22Rv1 (cell line): Measurements from ENCODE around the gene FAM234B.
"Not testable (repeated sequence)": the region's sequence is repeated elsewhere in the genome, so short reads cannot be mapped to it uniquely, and the experiment has no call there.

Experiments used
- H3K27ac ChIP-seq: fragments of 450-650 bp; 2 replicates; pipeline ENCODE4 v1.5.1; 2017
- ZFX ChIP-seq: fragments of 450-650 bp; IDR thresholded peaks from 2 replicates; pipeline ENCODE4 v1.6.1; 2017; ENCODE audit warnings: antibody characterized with exemption, borderline replicate concordance
- TF ChIP-seq, protein P1 (sequence below): fragments of 450-650 bp; IDR thresholded peaks from 2 replicates; pipeline ENCODE4 v1.5.1; 2017; ENCODE audit warnings: mild to moderate bottlenecking

FAM234B gene

DNA sequence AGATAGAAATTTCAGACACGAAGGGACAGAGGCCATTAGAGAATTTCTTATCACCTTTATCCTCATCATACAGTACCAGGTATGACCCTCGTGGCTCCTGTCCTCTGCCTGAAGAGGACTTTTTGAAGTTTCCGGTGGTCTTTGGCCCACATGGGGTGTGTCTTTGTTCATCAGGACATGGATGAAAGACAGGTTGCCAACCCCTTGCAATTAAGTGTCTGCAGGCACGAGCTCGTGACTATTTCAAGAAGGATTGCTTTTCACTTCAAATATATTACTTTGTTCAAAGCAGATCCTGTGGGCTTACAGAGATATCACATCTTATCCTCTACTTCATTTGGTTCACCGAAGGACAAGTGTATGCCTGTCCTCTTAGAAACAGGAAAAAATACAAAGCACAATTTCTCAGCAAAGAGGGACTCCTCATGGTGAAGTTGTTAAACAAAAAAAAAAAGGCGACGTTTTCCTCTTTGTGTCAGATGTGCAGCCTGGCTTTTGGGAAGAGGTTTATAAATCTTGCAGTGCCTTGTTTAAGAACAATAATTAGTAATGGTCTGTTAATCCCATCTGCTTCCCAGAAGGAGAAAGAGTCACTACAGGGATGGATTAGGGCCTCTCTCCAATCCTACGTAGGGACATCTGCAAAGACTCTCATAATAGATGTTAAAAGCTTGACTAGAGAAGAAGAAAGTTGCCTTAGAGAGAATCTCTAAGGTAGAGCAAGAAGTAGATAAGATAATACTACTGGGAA lies 13.5 kb upstream of the FAM234B start:
- no peak overlapping the region for H3K27ac ChIP-seq
- TF ChIP-seq, protein P1, sequence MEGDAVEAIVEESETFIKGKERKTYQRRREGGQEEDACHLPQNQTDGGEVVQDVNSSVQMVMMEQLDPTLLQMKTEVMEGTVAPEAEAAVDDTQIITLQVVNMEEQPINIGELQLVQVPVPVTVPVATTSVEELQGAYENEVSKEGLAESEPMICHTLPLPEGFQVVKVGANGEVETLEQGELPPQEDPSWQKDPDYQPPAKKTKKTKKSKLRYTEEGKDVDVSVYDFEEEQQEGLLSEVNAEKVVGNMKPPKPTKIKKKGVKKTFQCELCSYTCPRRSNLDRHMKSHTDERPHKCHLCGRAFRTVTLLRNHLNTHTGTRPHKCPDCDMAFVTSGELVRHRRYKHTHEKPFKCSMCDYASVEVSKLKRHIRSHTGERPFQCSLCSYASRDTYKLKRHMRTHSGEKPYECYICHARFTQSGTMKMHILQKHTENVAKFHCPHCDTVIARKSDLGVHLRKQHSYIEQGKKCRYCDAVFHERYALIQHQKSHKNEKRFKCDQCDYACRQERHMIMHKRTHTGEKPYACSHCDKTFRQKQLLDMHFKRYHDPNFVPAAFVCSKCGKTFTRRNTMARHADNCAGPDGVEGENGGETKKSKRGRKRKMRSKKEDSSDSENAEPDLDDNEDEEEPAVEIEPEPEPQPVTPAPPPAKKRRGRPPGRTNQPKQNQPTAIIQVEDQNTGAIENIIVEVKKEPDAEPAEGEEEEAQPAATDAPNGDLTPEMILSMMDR = no peak
- TF ChIP-seq ZFX = no peak

DNA sequence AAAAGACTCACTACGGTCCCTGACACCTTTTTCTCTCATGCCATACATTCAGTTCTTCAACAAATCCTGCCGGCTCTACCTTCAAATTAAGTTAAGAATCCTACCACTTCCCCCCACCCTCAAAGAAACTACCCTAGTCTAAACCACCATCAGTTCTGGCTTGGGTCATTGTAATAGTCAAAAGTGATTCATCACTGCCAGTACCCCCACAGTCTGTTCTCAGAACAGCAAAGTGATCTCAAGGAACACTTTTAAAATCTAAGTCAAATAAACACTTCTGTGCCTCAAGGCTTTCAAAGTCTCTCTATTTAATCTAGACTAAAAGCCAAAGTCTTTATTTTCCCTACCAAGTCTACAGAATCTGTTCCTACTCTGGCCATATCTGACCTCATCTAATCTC lies 12.0 kb upstream of the FAM234B start:
- TF ChIP-seq ZFX = no peak
- TF ChIP-seq, protein P1 = no peak
- H3K27ac ChIP-seq = no peak overlapping the region

DNA sequence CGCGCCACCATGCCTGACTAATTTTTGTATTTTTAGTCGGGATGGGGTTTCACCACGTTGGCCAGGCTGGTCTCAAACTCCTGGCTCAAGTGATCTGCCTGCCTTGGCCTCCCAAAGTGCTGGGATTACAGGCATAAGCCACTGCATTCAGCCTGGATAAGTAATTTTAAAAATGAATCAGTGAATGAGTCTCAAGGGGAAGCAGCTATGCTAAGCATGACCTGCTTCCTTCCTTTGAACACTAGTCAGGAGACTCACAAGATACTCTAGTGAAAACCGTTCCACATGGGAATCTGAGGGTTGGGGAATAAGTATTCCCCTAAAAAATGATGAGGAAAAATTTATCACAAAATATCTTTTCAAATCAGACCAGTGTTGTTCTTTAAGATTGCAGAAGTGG lies 10.7 kb upstream of the FAM234B start:
- no peak for TF ChIP-seq ZFX
- TF ChIP-seq, protein P1 = no peak
- H3K27ac ChIP-seq = no peak overlapping the region

DNA sequence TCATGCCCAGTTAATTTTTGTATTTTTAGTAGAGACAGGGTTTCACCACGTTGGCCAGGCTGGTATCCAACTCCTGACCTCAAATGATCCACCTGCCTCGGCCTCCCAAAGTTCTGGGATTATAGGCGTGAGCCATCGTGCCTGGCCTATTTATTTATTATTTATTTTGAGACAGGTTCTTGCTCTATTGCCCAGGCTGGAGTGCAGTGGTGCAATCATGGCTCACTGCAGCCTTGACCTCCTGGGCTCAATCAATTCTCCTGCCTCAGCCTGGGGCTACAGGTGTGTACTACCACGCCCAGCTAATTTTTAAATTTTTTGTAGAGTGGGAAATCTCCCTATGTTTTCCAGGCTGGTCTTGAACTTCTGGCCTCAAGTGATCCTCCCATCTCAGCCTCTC lies 8.8 kb upstream of the FAM234B start:
- not testable (repeated sequence) for H3K27ac ChIP-seq

DNA sequence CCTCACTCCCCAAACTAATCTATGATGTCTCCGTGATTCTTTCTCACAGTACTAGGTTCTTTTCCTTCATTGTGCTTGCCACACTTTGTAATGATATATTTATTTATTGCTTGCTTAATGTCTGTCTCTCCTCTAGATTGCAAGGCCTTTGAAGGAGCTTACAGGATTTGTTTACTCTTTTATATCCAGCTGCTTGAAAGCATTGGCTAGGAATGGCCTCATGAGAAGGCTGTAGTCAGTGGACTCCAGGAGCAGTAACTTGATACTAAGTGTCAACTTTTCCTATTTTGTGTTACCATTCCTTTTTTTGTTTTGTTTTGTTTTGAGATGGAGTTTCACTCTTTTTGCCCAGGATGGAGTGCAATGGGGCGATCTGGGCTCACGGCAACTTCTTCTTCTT lies 7.3 kb upstream of the FAM234B start:
- TF ChIP-seq, protein P1 = no peak
- no peak for TF ChIP-seq ZFX

DNA sequence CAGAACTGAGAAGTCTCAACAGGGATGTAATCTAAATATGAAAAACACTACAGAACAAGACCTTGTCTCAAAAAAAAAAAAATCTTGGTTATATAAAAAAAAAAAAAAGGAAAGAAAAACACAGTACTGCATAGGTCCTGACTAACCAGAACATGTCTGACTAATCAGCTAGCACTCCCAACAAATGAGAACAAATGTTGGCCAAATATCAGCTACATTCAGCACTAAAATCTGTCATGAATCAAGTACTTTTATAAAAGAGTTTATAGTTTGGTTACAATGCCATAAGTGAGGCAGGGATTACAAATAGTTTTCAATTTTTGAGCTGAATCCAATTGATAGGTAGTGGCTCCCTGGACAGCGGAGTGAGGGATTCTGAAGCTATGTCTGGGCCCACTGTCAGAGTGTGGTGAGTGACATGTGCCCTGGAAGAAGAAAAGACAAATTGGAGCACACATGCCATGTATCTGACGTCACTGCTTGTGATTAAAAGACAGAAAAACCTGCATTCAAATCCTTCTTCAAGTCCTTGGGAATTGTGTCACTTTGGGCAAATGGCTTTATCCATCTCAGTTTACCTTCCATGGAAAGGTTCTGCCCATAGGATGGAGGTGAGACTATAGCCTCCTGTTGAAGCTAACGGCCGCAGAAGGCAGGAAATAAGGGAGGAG lies 5.6 kb upstream of the FAM234B start:
- H3K27ac ChIP-seq = peak overlapping the region; percentile 52
- no peak for TF ChIP-seq ZFX
- TF ChIP-seq, protein P1 = no peak

More for the DNA sequence above, 7.3 kb upstream of the FAM234B start:
- no peak overlapping the region for H3K27ac ChIP-seq

DNA sequence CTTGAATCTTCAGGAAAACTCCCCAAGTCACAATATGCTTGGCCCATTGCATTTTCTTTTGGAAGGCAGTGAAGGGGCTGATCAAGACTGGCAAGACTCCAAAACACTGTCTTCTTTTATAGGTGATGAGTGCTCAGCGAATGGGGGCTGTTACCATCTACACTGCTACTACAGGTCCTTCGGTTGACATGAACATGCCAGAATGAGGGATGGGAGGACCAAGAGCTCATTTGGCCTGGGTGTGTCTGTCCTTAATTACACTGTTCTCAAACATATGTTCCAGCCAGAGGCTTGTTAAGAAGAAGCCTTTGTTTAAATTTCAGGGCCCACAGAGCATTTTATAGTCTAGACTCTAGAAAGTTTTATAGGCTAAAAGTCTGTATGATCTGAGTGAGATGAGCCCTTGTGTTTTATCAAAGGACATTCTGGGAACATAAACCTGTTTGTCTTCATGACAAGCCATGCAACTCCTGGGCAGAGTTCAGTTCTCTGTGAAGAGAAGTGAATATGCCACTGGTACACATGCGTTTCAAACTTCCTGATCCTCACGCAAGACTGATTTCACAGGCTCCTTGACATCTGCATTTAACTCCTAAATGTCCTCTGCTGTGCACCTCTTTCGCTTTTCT lies 4.7 kb upstream of the FAM234B start:
- peak overlapping the region; percentile 52 for H3K27ac ChIP-seq
- TF ChIP-seq, protein P1 = no peak
- TF ChIP-seq ZFX = no peak
